Erythroblast (primary cell): Measurements from ENCODE around the gene FAM180A.

ENCODE experiments used
- GATA1 ChIP-seq: IDR thresholded peaks from 2 replicates; pipeline ENCODE4 v1.6.1; 2011; ENCODE audit warnings: low read depth, mild to moderate bottlenecking, control low read depth, low read length, moderate library complexity
- POLR2A ChIP-seq: IDR thresholded peaks from 2 replicates; pipeline ENCODE4 v1.6.1; 2011; ENCODE audit warnings: mild to moderate bottlenecking, low read length

GRCh38 chr7:135715673-135716072, 32.9 kb downstream of the FAM180A start:
- TF ChIP-seq POLR2A (no peak), GATA1 (no peak)
